H9 (cell line): ENCODE data around the gene BZW1. TPM values are rescaled to one million over a fixed set of nuclear protein-coding genes. Genes with fewer than 3 reads are reported as not detected.

Experiments used
- DNase-seq: peaks from one replicate; pipeline ENCODE4 v3.0.0-alpha.2; 2017
- H2AFZ ChIP-seq: one replicate; pipeline ENCODE4 v1.6.1; 2013; ENCODE audit warnings: mild to moderate bottlenecking, low read length, control low read depth, moderate library complexity
- H2AK5ac ChIP-seq: 2 replicates; pipeline ENCODE4 v1.6.1; 2013; ENCODE audit warnings: low read length, control low read depth, mixed read lengths; ENCODE audit not compliant: insufficient read length
- H2BK120ac ChIP-seq: one replicate; pipeline ENCODE4 v1.6.1; 2013; ENCODE audit warnings: low read depth, mild to moderate bottlenecking, low read length, control low read depth, inconsistent platforms; ENCODE audit not compliant: poor library complexity, severe bottlenecking
- H2BK12ac ChIP-seq: 2 replicates; pipeline ENCODE4 v1.6.1; 2013; ENCODE audit warnings: low read length, control low read depth, mixed read lengths, low read depth; ENCODE audit not compliant: insufficient read length
- H2BK15ac ChIP-seq: 2 replicates; pipeline ENCODE4 v1.6.1; 2013; ENCODE audit warnings: low read depth, low read length, control low read depth
- H2BK20ac ChIP-seq: one replicate; pipeline ENCODE4 v1.6.1; 2013; ENCODE audit warnings: low read depth, mild to moderate bottlenecking, low read length, control low read depth, inconsistent platforms; ENCODE audit not compliant: poor library complexity, severe bottlenecking
- H2BK5ac ChIP-seq: 2 replicates; pipeline ENCODE4 v1.6.1; 2013; ENCODE audit warnings: low read length, control low read depth, mixed read lengths; ENCODE audit not compliant: insufficient read length
- H3K14ac ChIP-seq: 2 replicates; pipeline ENCODE4 v1.6.1; 2013; ENCODE audit warnings: low read length, control low read depth; ENCODE audit not compliant: insufficient read depth
- H3K18ac ChIP-seq: 2 replicates; pipeline ENCODE4 v1.6.1; 2013; ENCODE audit warnings: low read depth, mild to moderate bottlenecking, mixed read lengths, low read length, control low read depth; ENCODE audit not compliant: insufficient read length
- H3K23ac ChIP-seq: 2 replicates; pipeline ENCODE4 v1.6.1; 2013; ENCODE audit warnings: low read length, control low read depth, mixed read lengths, low read depth; ENCODE audit not compliant: insufficient read length
- H3K23me2 ChIP-seq: 2 replicates; pipeline ENCODE4 v1.6.1; 2013; ENCODE audit warnings: low read depth, mild to moderate bottlenecking, mixed read lengths, low read length, control low read depth; ENCODE audit not compliant: insufficient read length, poor library complexity, severe bottlenecking
- H3K27ac ChIP-seq: 2 replicates; pipeline ENCODE4 v1.5.1; 2013; ENCODE audit warnings: low read length, control low read depth, mixed read lengths, low read depth; ENCODE audit not compliant: insufficient read length
- H3K27me3 ChIP-seq: 2 replicates; pipeline ENCODE4 v1.6.1; 2013; ENCODE audit warnings: low read length, control low read depth, inconsistent platforms; ENCODE audit not compliant: insufficient read depth
- H3K4ac ChIP-seq: 2 replicates; pipeline ENCODE4 v1.6.1; 2013; ENCODE audit warnings: low read depth, mild to moderate bottlenecking, control low read depth, inconsistent platforms, low read length, moderate library complexity
- H3K4me1 ChIP-seq: 2 replicates; pipeline ENCODE4 v1.6.1; 2013; ENCODE audit warnings: low read length, control low read depth, inconsistent platforms; ENCODE audit not compliant: insufficient read depth
- H3K4me2 ChIP-seq: 2 replicates; pipeline ENCODE4 v1.6.1; 2013; ENCODE audit warnings: low read length, control low read depth, mixed read lengths; ENCODE audit not compliant: insufficient read length, insufficient read depth
- H3K56ac ChIP-seq: 2 replicates; pipeline ENCODE4 v1.6.1; 2013; ENCODE audit warnings: low read depth, mild to moderate bottlenecking, mixed read lengths, low read length, control low read depth; ENCODE audit not compliant: insufficient read length
- H3K79me1 ChIP-seq: 2 replicates; pipeline ENCODE4 v1.6.1; 2013; ENCODE audit warnings: low read depth, mild to moderate bottlenecking, moderate library complexity, low read length, control low read depth, inconsistent platforms; ENCODE audit not compliant: insufficient read depth, poor library complexity, severe bottlenecking
- H3K79me2 ChIP-seq: 2 replicates; pipeline ENCODE4 v1.6.1; 2013; ENCODE audit warnings: low read length, control low read depth, inconsistent platforms; ENCODE audit not compliant: insufficient read depth
- H3K9ac ChIP-seq: 2 replicates; pipeline ENCODE4 v1.6.1; 2013; ENCODE audit warnings: low read length, control low read depth, mixed read lengths; ENCODE audit not compliant: insufficient read length; ENCODE audit errors: extremely low read depth
- H3K9me3 ChIP-seq: one replicate; pipeline ENCODE4 v1.6.1; 2013; ENCODE audit warnings: low read depth, low read length, inconsistent platforms; ENCODE audit not compliant: control insufficient read depth
- H3T11ph ChIP-seq: one replicate; pipeline ENCODE4 v1.6.1; 2013; ENCODE audit warnings: mild to moderate bottlenecking, low read length, control low read depth, inconsistent platforms
- H4K20me1 ChIP-seq: one replicate; pipeline ENCODE4 v1.6.1; 2013; ENCODE audit not compliant: control insufficient read depth, insufficient read length, insufficient read depth
- H4K5ac ChIP-seq: 2 replicates; pipeline ENCODE4 v1.6.1; 2013; ENCODE audit warnings: low read depth, mild to moderate bottlenecking, mixed read lengths, low read length, control low read depth; ENCODE audit not compliant: insufficient read length
- H4K8ac ChIP-seq: replicated peaks from 2 replicates; pipeline ENCODE4 v1.6.1; 2013; ENCODE audit warnings: low read length, control low read depth, mixed read lengths, low read depth; ENCODE audit not compliant: insufficient read length
- H4K91ac ChIP-seq: 2 replicates; pipeline ENCODE4 v1.6.1; 2013; ENCODE audit warnings: low read depth, mild to moderate bottlenecking, moderate library complexity, mixed read lengths, low read length, control low read depth; ENCODE audit not compliant: insufficient read length
- H3K27ac Mint-ChIP-seq, 3 experiments: 2 replicates in 2 of 3; 3 replicates in 1 of 3; pipeline ENCODE4 v1.8.0; 2020 to 2021; ENCODE audit warnings: mixed read lengths in 3 of 3, mild to moderate bottlenecking in 1 of 3, moderate library complexity in 1 of 3
- H3K27me3 Mint-ChIP-seq: 2 replicates; pipeline ENCODE4 v1.8.0; 2021; ENCODE audit warnings: low read depth, mild to moderate bottlenecking, moderate library complexity, mixed read lengths
- H3K36me3 Mint-ChIP-seq, 3 experiments: 2 replicates in 2 of 3; 3 replicates in 1 of 3; pipeline ENCODE4 v1.8.0; 2020 to 2021; ENCODE audit warnings: low read depth in 3 of 3, mixed read lengths in 3 of 3; ENCODE audit not compliant: insufficient read depth in 1 of 3
- H3K4me1 Mint-ChIP-seq, 2 experiments: 2 replicates each; pipeline ENCODE4 v1.8.0; 2020; ENCODE audit warnings: mixed read lengths in 2 of 2
- H3K4me3 Mint-ChIP-seq, 2 experiments: 2 replicates in 1 of 2; 3 replicates in 1 of 2; pipeline ENCODE4 v1.8.0; 2020 to 2021; ENCODE audit warnings: mild to moderate bottlenecking in 2 of 2, mixed read lengths in 2 of 2, moderate library complexity in 1 of 2
- H3K9me3 Mint-ChIP-seq, 2 experiments: 2 replicates in 1 of 2; 3 replicates in 1 of 2; pipeline ENCODE4 v1.8.0; 2020; ENCODE audit warnings: mild to moderate bottlenecking in 2 of 2, mixed read lengths in 2 of 2, moderate library complexity in 1 of 2
- CTCF ChIP-seq: fragments of 200-600 bp; sonication (generic); conservative IDR thresholded peaks from 3 replicates; pipeline ENCODE4 v1.8.0; 2021; ENCODE audit warnings: antibody characterized with exemption, mild to moderate bottlenecking
- WGBS: extraction: QIAGEN DNeasy Blood & Tissue Kit; methylation state at CpG from one replicate; pipeline ENCODE4 v1.1.7; 2013; ENCODE audit warnings: missing lambda C conversion rate, low lambda C conversion rate, mixed read lengths; ENCODE audit not compliant: insufficient read length; ENCODE audit errors: extremely low coverage; 5-methylcytosine and 5-hydroxymethylcytosine counted together
- total RNA-seq: library from RNA; stranded (reverse); gene quantifications from 2 replicates; pipeline ENCODE4 v1.2.1, GENCODE V29; 2021

The BZW1 gene
- total RNA-seq, 1 experiment from 2014 or later = 370 TPM

DNA sequence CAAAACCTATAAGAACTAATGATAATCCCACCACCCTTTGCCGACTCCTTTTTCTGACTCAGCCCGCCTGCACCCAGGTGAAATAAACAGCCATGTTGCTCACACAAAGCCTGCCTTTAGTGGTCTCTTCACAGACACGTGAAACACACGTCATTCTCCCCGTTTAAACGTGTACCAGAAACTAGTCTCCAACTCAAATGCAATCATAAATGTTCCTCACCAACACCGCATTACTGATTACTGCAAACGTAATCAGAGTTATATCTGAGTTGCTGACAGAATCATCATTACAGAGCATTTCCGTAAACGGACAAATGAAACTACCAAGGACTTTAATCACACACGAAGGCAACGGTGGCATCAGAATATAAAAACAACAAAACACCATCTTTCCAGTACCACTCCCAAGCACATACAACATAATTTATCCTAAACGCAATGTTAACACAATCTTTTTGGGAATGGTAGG lies 50.9 kb downstream of the BZW1 start:
- Histone ChIP-seq H3K27ac (no peak overlapping the region), H4K8ac (no peak overlapping the region), H3K9me3 (no peaks in the 10 kb centered on the region), H4K20me1 (no peaks in the 10 kb centered on the region), H3K79me2 (peaks cover 25% of the 10 kb centered on the region; the same call in 1 of the 2 replicates), H2BK12ac (no peak overlapping the region), H3K23ac (no peak overlapping the region), H3K27me3 (no peaks in the 10 kb centered on the region), H4K5ac (no peak overlapping the region), H2AFZ (no peak overlapping the region), H2BK20ac (no peak overlapping the region), H3K4me1 (no peaks in the 10 kb centered on the region), H3K18ac (no peak overlapping the region), H2BK5ac (no peak overlapping the region), H3K79me1 (peaks cover 7% of the 10 kb centered on the region), H3K14ac (no peak overlapping the region), H2BK120ac (no peak overlapping the region), H3K9ac (peak overlapping the region; percentile 61), H3T11ph (no peak overlapping the region), H3K4ac (no peak overlapping the region), H2BK15ac (no peak overlapping the region), H3K4me2 (peak overlapping the region; percentile 72), H3K23me2 (peaks cover 10% of the 10 kb centered on the region), H3K56ac (no peak overlapping the region), H2AK5ac (no peak overlapping the region), H4K91ac (no peak overlapping the region)
- Mint-ChIP-seq H3K9me3 (no peaks in the 10 kb centered on the region), H3K36me3 (peaks cover 30 to 50% (median 46%) of the 10 kb centered on the region in 3 experiments), H3K27ac (peak overlapping the region; percentile 12 to 92 (median 87); a peak in 5 of 7 replicates), H3K27me3 (no peaks in the 10 kb centered on the region), H3K4me1 (peaks cover 22 to 23% of the 10 kb centered on the region in 2 experiments), H3K4me3 (peak overlapping the region; percentile 94 to 97)
- WGBS = no CpG with 5 or more reads among the region's 13 CpGs
- no peak for TF ChIP-seq CTCF
- DNase-seq = no peak
